ENCODE results near the gene FBXL17. TPM values are rescaled to one million over a fixed set of nuclear protein-coding genes. Genes with fewer than 3 reads are reported as not detected.
"Not testable (repeated sequence)": the region's sequence is repeated elsewhere in the genome, so short reads cannot be mapped to it uniquely, and the experiment has no call there.

Gene FBXL17
- total and polyA plus RNA-seq, 2 of the 13 experiments (the other 11 are each of a cell fraction or from before 2014, with no cell fraction given): 3.0 to 7.9 TPM

DNA sequence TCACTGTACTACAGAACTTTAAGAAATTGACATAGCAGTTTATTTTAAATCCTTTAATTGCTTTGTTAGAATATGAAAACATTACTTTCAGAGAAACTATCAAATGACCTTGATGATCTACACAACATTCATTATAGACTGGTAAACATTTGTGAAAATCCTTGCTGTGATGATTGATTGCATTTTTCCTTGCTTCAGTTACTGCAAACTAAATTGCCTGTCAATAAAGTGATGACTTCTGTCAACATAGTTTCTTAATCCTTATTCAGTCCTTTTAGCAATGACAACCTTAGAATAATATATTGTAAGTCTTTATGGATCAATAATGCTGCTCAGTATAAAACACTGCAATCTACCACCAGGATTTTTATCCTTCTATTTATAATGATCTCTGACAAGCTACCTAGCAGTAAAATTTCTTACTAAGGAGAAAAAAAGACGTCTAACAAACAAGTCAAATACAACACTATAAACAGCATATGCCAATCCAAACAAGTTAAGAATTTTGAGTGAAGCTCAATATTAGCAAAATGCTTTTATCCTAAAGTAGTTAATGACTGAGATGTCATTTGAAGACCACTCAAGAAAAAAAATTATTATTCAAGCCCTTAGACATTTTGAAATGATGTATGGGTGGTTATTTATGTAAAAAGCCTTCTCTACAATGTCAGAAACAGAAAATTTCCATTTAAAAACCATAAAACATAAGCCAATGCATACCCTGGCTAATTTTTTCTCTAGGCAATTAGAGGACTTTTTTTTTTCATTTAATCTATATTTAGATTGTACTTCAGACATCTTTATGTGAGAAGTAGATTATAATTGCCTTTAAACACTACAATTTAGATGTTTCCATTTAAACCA, 105.5 kb downstream of the FBXL17 start (continued):
- TF ChIP-seq, protein P1, sequence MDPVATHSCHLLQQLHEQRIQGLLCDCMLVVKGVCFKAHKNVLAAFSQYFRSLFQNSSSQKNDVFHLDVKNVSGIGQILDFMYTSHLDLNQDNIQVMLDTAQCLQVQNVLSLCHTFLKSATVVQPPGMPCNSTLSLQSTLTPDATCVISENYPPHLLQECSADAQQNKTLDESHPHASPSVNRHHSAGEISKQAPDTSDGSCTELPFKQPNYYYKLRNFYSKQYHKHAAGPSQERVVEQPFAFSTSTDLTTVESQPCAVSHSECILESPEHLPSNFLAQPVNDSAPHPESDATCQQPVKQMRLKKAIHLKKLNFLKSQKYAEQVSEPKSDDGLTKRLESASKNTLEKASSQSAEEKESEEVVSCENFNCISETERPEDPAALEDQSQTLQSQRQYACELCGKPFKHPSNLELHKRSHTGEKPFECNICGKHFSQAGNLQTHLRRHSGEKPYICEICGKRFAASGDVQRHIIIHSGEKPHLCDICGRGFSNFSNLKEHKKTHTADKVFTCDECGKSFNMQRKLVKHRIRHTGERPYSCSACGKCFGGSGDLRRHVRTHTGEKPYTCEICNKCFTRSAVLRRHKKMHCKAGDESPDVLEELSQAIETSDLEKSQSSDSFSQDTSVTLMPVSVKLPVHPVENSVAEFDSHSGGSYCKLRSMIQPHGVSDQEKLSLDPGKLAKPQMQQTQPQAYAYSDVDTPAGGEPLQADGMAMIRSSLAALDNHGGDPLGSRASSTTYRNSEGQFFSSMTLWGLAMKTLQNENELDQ (CRISPR knock-in tag; IDR thresholded peaks at IDR 0.05; ENCODE audit: borderline replicate concordance): no peak
- TF ChIP-seq, protein P2, sequence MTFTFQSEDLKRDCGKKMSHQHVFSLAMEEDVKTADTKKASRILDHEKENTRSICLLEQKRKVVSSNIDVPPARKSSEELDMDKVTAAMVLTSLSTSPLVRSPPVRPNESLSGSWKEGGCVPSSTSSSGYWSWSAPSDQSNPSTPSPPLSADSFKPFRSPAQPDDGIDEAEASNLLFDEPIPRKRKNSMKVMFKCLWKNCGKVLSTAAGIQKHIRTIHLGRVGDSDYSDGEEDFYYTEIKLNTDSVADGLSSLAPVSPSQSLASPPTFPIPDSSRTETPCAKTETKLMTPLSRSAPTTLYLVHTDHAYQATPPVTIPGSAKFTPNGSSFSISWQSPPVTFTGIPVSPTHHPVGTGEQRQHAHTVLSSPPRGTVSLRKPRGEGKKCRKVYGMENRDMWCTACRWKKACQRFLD (CRISPR knock-in tag; IDR thresholded peaks at IDR 0.05; ENCODE audit: borderline replicate concordance): no peak
- TF ChIP-seq NR2F2 (IDR thresholded peaks at IDR 0.05; ENCODE audit: borderline replicate concordance, low read depth): no peak

DNA sequence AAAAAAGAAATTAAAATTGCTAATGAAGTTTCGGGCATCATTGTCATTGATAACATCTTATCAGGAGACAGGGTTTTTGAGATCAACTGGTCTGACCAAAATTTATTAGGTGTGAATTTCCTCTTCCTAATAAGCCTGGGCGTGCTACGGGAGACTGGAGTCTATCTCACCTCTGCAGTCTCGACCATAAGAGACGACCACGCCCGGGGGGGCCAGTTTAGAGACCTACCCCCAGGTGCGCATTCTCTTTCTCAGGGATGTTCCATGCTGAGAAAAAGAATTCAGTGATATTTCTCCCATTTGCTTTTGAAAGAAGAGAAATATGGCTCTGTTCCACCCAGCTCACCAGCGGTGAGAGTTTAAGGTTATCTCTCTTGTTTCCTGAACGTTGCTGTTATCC, 107.8 kb downstream of the FBXL17 start:
- intact Hi-C loops (cut with micrococcal nuclease; ENCODE audit: unreplicated experiment); BruUV-seq (replicated peaks): not testable (repeated sequence)

More for the DNA sequence above, 107.8 kb downstream of the FBXL17 start:
- H3K27me3 ChIP-seq (ENCODE audit: control insufficient read depth in 1 of 2, insufficient read depth in 2 of 2, low read length in 2 of 2); H4K20me1 ChIP-seq (ENCODE audit: insufficient read depth, low read length); H2AFZ ChIP-seq (ENCODE audit: low read length); POLR2A ChIA-PET; H3K9ac ChIP-seq (ENCODE audit: insufficient read depth, low read depth, low read length); H3K4me2 ChIP-seq (ENCODE audit: low read depth, low read length); CTCF ChIA-PET (ENCODE audit: low intra/inter-chr PET ratio, low total read pairs); H3K79me2 ChIP-seq (ENCODE audit: insufficient read depth, low read length); in situ Hi-C loops (cut with HindIII; ENCODE audit: extremely low pct_ligation_motif_present, low pct_unique_long_range_greater_than_20kb); H3K27ac ChIP-seq (ENCODE audit: extremely low read length, insufficient read depth, low read length); H3K36me3 ChIP-seq (replicated peaks in 1 of 2; ENCODE audit: control insufficient read depth in 1 of 2, insufficient read depth in 2 of 2, low read length in 2 of 2); ATAC-seq; DNase-seq (ENCODE audit: low spot score); H3K9me3 ChIP-seq (ENCODE audit: low read length); H3K4me1 ChIP-seq (ENCODE audit: insufficient read depth, low read length); H3K4me3 ChIP-seq (replicated peaks in 1 of 3; ENCODE audit: insufficient read depth in 1 of 3, low read depth in 2 of 3, low read length in 3 of 3); FAIRE-seq: not testable (repeated sequence)
- WGBS (ENCODE audit: low lambda C conversion rate): 89% methylated on average over 10 of the region's 10 CpGs
